NT2/D1 (cell line): ENCODE data around the gene BLACAT1.

ENCODE experiments used
- YY1 ChIP-seq: IDR thresholded peaks from 2 replicates; pipeline ENCODE4 v1.6.1; 2011; ENCODE audit not compliant: insufficient read length, insufficient read depth
- ZNF274 ChIP-seq: IDR thresholded peaks from 2 replicates; pipeline ENCODE4 v1.6.1; 2011; ENCODE audit warnings: mild to moderate bottlenecking, low read depth, low read length

DNA sequence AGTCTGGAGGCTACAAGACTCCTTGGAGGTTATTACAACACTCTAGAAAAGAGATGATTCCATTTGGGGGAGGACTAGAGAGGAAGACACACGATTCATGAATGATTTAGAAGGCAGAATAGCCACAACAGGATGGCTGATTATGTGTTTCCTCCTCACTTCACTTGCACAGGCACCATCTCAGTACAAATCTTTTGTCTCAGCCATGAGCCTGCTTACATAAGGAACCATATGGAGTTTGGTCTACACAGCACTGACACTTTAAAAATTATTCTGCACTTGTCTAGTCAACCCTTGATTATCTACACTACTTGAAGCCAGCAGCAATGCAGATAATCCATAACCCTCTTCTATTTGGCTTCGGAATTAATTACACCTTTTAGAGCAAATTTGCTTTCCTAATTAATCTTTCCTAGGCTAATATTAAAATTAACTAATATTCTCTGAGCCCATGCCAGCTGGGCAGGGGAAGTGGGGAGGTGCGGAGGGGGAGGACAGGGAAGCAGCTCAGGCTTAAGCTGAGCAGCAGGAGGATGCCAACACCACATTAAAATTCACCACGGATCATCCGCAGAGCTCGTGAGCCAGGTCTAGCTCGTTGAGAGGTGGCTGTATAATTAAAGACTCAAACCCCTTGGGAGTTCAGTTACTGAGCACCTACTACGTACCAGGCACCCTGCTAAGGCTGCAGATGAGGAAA, 30.8 kb downstream of the BLACAT1 start:
- TF ChIP-seq ZNF274 = no peak
- no peak for TF ChIP-seq YY1
